Hindlimb muscle (tissue), 1 donor: ENCODE measurements around the gene CDS1. TPM values are rescaled to one million over a fixed set of nuclear protein-coding genes. Genes with fewer than 3 reads are reported as not detected.
"Not testable (repeated sequence)": the region's sequence is repeated elsewhere in the genome, so short reads cannot be mapped to it uniquely, and the experiment has no call there.

Experiments used
- DNase-seq: peaks from one replicate; pipeline ENCODE4 v3.0.0-alpha.2; 2013
- polyA plus RNA-seq: library from polyadenylated mRNA; unstranded; fragments of 120-200 nt; gene quantifications from one replicate; pipeline ENCODE4 v1.2.1, GENCODE V29; 2013; ENCODE audit not compliant: insufficient read length

CDS1 gene
- polyA plus RNA-seq, 1 donor = 0.43 TPM

DNA sequence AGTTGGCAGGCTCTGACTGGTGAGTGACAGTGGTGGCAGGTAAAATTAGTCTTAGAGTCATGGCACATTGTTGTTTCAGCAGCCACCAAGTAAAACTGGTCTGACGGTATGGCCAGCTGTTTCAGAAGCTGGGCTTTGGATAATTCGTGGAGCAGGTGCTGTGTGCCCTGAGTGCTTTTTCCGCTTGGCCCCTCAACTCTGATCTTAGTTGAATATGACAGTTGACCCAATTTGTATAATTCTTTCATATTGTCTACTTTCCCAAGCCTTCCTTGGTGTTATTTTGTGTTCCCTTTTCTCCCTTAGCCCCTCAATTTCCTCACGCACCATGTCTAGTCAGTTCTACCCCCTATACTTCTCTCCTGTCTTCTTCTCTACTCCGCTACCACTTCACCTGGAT is 32.0 kb downstream of the CDS1 start:
- no peak for DNase-seq

DNA sequence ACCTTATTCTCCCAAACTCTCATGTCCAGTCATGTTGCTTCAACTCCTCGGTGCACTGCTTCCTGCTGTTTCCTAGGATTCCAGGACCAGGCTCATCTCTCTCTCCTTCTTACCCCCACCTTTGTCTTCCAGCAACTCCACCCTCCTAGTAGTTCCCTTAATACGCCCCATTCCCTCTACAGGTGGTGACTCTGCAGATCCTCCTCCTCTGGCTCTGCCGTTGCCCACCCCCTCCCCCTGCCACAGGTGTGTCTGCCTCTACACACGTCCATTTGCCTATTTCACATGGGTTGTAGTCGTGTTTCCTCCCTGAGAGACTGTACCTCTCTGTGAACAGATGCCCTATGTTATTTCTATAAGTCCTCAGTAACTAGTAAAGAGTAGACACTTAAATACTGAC is 32.4 kb downstream of the CDS1 start:
- DNase-seq = no peak

DNA sequence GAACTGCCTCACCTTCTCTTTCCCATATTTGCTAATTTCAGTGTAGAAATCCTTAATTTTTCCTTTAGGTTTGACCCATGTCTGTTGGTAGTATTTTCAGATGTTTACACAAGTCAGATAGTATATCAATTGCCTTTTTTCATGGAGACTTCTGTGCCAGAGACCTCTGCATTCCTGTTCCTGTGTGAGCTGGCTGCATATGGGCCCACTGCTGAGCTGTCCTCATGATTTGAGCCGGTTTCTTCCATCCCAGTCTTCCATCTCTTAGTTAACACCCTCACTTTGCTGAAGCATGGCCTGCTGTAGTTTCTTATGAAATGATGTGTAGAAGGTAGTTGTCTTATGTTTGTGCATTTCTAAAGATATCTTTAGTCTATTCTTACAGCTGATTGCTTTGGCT is 40.0 kb downstream of the CDS1 start:
- no peak for DNase-seq

DNA sequence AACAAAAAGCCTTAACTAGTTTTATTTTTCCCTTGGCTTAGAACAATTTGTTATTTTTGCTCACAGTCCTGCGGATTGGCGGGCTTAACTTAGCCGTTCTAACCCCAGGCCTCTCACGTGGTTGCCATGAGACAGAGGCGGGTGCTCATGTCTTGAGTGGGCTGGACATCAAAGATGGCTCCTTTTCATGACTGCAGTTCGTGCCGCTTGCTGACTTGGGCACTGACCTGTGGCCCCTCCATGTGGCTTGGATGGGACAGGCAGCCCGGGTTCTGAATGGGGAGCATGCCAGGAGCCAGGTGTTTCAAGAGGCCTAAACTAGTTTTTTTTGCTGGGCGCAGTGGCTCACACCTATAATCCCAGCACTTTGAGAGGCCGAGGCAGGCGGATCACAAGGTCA is 40.7 kb downstream of the CDS1 start:
- DNase-seq = no peak

DNA sequence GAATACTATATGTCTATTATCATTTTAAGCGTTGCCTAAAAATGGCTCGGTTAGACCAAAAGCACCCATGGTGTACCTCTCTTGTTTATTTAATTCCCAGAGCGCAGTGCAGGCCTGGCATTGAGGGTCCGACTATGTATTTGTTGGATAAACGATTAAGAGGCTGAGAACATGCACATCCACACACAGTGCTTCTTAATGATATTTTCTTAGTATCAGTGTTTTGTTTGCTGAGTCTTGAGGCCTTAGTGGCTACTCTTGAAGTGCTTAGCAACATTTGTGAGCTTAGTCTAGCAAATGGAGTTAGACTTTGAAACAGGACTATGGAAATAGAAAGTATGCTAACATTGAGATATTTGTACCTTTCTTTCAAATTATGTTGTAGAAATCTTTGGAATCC is 43.7 kb downstream of the CDS1 start:
- DNase-seq = no peak

DNA sequence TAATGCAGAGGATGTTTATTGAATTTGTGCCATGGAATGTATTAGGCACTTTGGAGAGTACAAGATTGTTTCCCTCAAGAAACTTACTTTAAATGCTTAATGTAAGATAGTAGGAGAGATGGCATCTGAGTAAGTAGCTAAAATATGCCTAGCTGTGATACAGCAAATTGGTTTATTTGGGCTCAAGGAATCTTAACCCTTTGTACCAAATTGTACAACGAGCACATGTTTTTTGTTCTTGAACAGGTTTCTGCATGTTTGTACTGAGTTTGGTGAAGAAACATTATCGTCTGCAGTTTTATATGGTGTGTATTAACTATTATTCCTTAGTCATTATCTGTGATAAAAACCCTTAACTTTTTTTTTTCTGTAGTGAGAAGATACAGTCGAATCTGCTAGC is 48.6 kb downstream of the CDS1 start:
- DNase-seq = no peak

DNA sequence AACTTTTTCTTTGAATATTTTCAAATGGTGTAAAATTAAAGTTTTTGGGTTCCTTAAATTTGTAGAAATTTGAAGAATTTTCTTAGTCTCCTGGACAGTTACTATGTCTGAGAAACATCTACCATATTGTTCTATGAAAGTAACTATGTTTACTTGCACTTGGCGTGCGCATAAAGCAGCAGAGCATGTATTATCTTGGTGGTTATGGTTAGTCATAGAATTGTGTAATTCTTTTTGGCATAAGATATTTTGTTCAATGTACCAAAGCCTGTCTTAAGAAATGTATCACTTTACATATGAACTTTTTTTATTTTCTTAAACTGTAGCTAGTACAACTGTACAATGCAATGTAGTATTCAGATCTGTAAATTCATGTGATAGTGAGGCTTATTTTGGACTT is 49.2 kb downstream of the CDS1 start:
- DNase-seq = no peak

DNA sequence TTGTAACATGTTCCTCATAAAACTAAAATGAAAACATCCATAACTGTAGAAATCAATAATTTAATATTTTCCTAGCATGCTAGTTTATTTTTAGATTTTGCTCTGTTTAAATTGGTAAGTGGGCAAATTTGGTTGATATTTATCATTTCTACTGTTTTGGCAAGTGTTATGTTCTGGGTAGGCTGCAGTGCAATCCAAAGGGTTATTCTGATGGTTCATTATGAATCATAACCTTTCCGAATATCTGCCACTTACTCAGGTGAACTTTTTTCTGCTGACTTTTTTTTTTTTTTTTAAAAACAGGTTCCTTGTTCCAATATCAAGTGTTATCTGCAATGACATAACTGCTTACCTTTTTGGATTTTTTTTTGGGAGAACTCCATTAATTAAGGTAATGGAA is 52.0 kb downstream of the CDS1 start:
- no peak for DNase-seq

DNA sequence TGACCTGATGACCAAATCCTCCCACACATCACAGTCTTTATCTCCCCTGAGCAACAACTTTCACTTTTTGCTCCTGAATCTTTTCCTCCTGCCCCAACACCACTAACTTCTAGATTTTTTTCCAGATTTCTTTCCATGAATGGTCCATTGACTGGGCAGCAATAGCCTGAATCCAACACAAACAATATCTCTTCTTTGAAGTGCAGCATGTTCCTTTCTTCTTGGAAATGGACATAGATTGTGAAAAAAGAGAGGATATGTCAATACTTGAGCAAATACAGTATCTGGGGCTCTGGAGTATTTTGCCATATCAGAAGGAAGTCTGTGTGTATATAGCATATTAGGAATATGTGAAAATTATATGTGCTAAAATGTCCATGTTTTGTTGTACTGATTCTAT is 55.2 kb downstream of the CDS1 start:
- DNase-seq = no peak

DNA sequence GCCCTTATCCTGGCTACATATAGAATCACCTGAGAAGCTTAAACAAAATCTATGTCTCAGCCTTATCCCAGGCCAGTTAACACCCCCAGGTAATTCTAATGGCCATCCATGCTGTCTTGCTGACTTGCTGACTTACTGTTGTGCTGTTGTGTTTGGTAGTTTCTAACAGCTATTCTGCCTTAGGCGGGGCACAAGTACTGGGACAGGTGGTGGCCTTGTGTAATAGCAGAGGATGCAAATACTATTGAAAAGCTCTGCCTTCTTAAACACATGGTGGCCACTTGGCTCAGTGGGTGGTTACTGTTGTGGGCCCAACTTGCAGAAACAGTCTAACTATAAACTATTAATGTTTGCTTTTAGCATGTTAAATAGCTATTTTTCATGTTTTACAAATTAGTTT is 56.2 kb downstream of the CDS1 start:
- no peak for DNase-seq

DNA sequence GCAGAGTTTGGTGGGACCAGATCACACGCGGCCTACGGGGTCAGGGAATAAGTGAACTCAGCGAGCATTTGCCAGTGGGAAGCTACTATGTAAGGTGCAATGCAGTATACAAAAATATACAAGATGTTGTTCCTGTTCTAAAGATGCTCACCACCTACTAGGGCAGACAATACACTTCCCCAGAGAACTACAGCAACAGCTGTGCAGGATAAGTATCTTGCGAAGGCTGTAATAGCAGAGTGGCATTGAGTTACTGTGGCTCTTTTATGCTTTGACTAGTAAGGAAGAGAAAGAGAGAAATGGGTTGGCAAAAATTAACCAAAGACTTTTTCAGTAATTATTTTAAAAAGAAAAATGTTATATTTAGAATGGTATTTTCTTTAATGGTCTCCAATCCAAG is 61.2 kb downstream of the CDS1 start:
- no peak for DNase-seq

DNA sequence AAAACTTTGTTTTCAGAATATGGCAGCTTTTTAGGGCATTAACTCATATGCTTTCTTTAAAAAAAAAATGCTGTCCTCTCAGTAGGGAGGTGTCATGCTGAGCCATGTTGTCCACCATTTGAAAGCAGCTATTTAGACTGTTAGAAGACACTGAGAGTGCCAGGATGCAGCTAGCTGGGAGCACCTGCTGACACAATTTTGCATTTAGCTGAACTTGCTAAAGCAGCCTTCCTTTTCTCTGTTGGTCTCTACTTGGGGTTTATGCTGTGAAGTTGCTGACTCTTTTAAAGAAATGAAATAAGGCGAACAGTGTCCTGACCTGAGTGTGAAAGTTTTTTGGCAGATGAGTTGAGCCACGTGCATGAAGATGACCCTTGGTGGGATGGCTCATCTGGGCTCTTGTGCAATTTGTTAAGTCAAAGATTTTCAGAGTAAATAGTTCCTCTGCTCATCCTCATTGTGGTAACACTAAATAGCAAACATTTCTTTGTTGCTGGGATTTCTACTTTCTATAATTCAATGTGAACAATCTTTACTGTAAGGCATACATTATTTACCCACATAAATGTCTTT is 64.5 kb downstream of the CDS1 start:
- DNase-seq = peak; percentile 6

DNA sequence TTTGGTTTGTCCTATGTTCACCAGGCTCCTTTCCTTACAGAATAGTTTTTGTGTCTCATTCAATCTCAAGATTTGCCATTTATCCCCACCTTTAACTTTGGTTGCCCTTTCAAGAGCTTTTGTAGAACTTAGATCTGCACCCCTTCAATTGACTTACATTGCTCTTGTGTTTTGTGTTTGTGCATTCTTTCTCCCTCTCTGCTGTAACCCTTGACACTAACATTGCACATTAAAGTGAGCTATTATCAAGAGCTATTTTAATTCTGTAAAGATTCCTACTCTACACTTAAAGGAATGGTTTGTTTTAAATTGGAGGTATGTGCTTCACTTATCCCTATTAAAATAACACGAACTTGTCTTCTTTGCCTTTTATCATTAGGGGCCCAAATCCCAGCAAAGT is 65.3 kb downstream of the CDS1 start:
- DNase-seq = no peak

DNA sequence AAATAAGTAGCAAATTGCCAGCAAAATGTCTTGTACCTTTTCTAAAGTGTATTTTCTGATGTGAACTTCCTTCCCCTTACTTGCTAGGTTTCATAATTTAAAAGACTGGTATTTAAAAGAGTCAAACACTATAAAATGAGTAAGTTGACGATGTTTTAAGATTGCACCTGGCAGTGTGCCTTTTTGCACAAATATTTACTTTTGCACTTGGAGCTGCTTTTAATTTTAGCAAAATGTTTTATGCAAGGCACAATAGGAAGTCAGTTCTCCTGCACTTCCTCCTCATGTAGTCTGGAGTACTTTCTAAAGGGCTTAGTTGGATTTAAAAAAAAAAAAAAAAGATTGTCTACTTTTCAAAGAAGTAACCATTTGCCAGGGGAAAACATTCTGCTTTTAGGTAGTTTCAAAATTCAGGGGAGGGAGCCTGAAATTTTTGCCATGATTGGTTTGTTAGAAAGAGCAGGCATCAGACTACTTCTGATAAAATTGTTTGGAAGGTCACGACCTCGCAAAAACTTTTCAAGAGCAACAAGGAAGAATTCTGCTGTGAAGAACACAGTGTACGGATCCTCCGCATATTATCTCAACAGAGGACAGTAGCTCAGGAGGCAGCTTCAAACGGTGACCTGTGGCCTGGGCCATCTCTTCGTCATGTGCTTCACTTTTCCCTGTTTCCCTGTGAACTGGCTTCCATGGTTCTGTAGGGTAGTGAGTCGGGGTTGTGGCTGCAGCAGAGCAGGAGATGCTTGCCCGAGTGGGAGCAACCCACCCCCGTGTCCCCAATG is 66.1 kb downstream of the CDS1 start:
- DNase-seq = no peak

DNA sequence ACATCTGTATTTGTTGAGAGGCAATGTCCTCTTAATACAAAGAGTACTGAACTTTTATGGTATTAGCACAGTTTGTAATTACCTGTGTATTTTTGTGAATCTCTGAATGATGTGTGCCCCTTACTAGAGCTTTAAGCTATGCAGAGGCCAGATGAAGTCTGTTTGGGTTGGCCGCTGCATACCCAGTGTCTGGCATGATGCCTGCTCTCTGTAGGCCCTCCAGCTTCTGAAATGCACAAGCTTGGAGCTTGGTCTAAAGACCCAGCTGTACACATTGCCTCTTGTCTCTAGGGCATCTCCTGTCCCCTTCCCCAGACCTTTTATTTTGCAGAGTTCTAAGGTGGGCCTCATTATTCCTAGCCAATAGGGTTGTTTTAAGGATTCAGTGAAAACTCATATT is 68.6 kb downstream of the CDS1 start:
- DNase-seq = no peak

DNA sequence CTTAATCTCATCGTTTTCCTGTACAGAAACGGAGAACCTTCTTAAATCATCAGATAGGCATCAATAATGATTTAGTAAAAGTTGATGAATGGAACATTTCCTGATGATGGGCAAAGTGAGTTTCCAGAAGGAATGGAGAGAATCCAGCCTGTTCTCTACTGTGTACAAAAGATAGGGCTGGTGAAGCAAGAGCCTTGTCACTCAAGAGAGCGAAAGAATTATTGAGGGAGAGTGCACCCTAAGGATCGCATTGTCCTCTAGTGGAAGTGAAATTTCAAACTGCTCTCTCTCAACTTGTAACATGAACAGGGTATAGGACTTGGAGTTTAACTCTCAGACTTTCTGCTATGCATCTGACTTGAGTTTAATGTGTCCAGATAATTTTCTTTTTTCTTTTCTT is 69.6 kb downstream of the CDS1 start:
- DNase-seq = no peak

DNA sequence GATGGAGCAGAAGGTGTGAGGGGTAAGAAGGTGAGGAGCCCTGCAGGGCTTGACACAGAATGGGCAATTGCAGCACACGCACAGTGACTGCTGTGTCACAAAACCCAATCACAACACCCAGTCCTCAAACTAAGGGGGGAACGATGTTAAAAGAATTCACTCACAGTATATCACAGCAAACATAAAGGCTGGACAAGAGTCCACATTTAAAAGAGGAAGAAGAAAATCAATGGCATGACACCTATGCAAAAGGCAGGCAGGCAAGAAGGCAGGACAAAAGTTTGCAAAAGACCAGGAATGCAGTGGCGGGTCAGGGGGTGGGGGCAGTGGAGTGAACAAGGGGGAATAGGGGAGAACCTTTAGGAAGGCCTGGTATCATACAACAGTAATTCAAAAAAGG is 77.7 kb downstream of the CDS1 start:
- no peak for DNase-seq

DNA sequence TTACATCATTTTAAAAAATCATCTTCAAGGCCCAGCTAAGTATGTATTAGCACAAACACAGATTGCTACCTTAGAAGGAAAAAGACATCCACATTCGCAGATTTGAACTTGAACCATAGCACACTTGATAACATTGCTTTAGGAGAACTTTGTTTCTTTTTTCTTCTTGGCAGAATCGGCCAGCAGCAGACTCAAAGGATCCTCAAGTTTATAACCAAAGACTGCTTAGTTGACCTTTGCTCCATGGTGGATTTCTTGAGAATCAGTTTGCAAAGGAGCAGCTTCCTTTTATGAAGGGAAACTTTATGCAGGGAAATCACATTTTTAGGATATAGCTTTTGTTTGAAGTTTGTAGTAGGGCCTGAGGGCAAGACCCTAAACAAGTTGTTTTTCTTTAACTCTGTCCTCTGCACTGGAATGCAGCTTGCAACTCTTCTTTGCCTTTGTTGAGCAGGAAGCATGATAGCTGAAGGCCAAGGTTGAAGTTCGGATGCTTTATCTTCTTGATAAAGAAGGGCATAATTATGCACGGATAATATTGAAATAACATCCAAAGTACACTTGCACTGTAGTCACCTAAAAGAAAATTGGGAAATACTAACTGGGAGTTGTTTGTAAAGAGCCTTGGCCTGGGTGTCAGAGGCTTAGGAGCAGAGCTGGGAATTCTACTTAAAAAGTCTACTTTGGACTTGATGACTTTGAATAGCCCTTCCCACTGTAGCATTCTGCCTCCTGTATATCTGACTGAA is 78.4 kb downstream of the CDS1 start:
- DNase-seq = no peak

DNA sequence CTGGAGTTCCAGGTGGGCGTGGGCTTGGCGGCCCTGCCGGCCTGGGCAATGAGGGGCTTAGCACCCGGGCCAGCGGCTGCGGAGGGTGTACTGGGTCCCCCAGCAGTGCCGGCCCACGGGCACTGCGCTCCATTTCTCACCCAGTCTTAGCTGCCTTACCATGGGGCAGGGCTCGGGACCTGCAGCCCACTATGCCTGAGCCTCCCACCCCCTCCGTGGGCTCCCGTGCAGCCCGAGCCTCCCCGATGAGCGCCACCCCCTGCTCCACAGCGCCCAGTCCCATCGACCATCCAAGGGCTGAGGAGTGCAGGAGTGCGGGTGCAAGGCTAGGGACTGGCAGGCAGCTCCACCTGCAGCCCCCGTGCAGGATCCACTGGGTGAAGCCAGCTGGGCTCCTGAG is 81.8 kb downstream of the CDS1 start:
- not testable (repeated sequence) for DNase-seq

DNA sequence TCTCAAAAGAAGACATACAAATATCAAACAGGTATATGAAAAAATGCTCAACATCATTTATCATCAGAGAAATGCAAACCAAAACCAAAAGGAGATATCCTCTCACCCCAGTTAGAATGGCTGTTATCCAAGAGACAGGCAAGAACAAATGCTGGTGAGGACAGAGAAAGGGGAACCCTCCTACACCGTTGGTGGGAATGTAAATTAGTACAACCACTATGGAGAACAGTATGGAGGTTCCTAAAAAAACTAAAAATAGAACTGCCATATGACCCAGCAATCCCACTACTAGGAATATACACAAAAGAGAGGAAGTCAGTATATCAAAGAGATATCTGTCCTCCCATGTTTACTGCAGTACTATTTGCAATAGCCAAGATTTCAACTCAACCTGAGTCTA is 83.5 kb downstream of the CDS1 start:
- no peak for DNase-seq

DNA sequence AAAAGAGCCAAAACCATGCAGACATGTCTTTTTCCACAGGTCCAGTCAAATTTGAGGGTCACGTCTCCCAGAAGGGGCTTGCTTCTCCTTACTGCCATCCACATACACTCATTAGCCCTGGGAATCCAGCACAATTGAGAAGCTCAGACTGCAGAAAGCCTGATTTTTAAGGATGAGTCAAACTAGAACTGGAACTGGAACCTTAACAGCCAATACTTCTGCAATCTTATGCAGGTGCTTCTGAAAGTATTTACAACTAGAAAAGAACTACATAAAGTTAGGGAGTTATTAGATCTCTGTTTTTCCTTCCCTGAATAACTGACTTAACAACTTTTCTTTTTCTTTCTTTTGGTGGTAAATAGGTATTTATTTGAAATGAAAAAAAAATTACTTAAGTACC is 86.3 kb downstream of the CDS1 start:
- no peak for DNase-seq

DNA sequence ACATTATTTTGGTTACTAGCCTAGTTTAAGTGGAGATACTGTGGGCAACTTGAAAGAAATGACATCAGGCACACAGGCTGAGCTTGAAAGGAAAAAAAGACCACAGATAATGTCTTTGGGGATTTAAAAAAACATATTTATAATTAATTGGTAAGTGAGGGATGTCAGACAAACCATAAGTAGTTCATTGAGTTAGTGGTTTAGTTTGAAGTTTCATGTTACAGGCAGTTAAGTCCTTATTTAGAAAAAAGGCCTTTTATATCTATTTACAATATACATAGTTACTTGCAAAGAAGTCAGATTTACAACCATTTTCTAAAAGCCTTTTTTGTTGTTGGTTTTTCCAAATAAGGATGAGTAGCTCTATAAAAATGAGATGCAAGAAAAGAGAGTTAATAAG is 89.2 kb downstream of the CDS1 start:
- no peak for DNase-seq

DNA sequence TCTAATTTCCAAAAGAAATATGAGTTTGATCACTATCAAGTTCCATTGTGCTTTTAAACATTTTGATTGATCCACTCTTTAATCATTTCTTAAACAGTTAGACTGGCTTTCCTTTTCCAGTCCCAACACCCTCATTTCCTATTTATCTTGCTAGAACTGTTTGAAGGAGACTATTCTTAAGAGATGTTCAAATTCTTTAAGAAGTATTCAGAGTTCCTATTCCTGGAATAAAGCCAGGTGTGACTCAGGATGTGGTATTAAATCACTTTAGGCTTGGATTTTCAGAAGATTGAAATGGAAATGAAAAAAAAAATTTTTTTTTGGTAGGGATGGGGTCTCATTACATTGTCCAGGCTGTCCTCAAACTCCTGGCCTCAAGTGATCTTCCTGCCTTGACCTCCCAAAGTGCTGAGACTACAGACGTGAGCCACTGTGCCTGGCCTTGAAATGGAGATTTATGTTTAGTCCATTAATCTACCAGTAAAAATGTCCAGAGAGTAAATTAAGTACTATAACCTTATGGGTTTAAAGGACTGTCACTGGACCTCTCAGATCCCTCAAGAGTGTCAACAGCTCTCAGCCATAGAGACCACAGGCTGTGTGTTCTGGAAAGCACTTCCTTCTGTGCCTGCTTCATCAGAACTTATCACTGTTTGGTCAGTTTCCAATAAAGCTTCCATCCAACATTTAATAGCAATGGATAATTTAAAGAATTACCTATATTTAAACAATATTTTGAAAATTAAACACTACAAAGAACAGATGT is 90.7 kb downstream of the CDS1 start:
- no peak for DNase-seq
